GM18868 (cell line): ENCODE results near the gene FGFR3.

Source experiments
- ATAC-seq: cut with Tn5 transposase; IDR thresholded peaks from one replicate; pipeline ENCODE4 v1.9.1; 2021; ENCODE audit warnings: mild to moderate bottlenecking, moderate library complexity; ENCODE audit not compliant: unreplicated experiment

The FGFR3 gene

GRCh38 chr4:1786544-1787362 is 6.3 kb upstream of the FGFR3 start:
- no peak for ATAC-seq

GRCh38 chr4:1787411-1788077 is 5.5 kb upstream of the FGFR3 start:
- ATAC-seq: no peak

- ATAC-seq: no peak
These were observed 4.7 kb upstream of the FGFR3 start for GRCh38 chr4:1788254-1788973.

- no peak for ATAC-seq
These were observed 3.5 kb upstream of the FGFR3 start for GRCh38 chr4:1789552-1789951.

GRCh38 chr4:1790005-1790404 is 3.1 kb upstream of the FGFR3 start:
- ATAC-seq: no peak

GRCh38 chr4:1792158-1792831 is 798 bp upstream of the FGFR3 start:
- no peak for ATAC-seq

- peak; percentile 25 for ATAC-seq
These were observed 375 bp downstream of the FGFR3 start for GRCh38 chr4:1793496-1793840.

GRCh38 chr4:1793940-1794808 is 1.1 kb downstream of the FGFR3 start:
- no peak for ATAC-seq

GRCh38 chr4:1794809-1795298 is 1.8 kb downstream of the FGFR3 start:
- ATAC-seq: no peak

- ATAC-seq: no peak
These were observed 2.5 kb downstream of the FGFR3 start for GRCh38 chr4:1795299-1796195.

- ATAC-seq: no peak
These were observed 3.6 kb downstream of the FGFR3 start for GRCh38 chr4:1796486-1797204.

- no peak for ATAC-seq
These were observed 4.3 kb downstream of the FGFR3 start for GRCh38 chr4:1797298-1797860.

- no peak for ATAC-seq
These were observed 4.9 kb downstream of the FGFR3 start for GRCh38 chr4:1797861-1798579.

GRCh38 chr4:1798580-1799386 is 5.7 kb downstream of the FGFR3 start:
- ATAC-seq: no peak

GRCh38 chr4:1799387-1800375 is 6.6 kb downstream of the FGFR3 start:
- no peak for ATAC-seq

- no peak for ATAC-seq
These were observed 7.7 kb downstream of the FGFR3 start for GRCh38 chr4:1800805-1801204.
